K562 (cell line): ENCODE results near the gene ADAM30. TPM values are rescaled to one million over a fixed set of nuclear protein-coding genes. Genes with fewer than 3 reads are reported as not detected.

Source experiments
- BHLHE40 ChIP-seq: IDR thresholded peaks from 2 replicates; pipeline ENCODE4 v1.6.1; 2011; ENCODE audit warnings: low read length, improper control_type of control experiment
- CBFA2T2 ChIP-seq: fragments of 450-650 bp; conservative IDR thresholded peaks from 2 replicates; pipeline ENCODE4 v1.6.1; 2017; ENCODE audit warnings: mild to moderate bottlenecking
- GATA2 ChIP-seq: sonication (generic); formaldehyde crosslinking; IDR thresholded peaks from 2 replicates; pipeline ENCODE4 v1.4.0; 2020; ENCODE audit warnings: mild to moderate bottlenecking, missing genetic modification reagents
- HDAC3 ChIP-seq: fragments of 450-650 bp; IDR thresholded peaks from 2 replicates; pipeline ENCODE4 v1.6.1; 2018; ENCODE audit warnings: borderline replicate concordance, mild to moderate bottlenecking, moderate library complexity; ENCODE audit not compliant: partially characterized antibody
- MAZ ChIP-seq, 2 experiments: fragments of 450-650 bp in 1 of 2; sonication (generic) in 1 of 2; formaldehyde crosslinking; IDR thresholded peaks in 1 of 2; conservative IDR thresholded peaks in 1 of 2; 2 replicates each; pipeline versions ENCODE4 v1.4.0 to v1.5.0; 2020; ENCODE audit warnings: mild to moderate bottlenecking in 1 of 2, missing genetic modification reagents in 1 of 2
- NCOR1 ChIP-seq: fragments of 450-650 bp; IDR thresholded peaks from 2 replicates; pipeline ENCODE4 v1.6.1; 2016; ENCODE audit warnings: mild to moderate bottlenecking, moderate library complexity
- NFE2 ChIP-seq: IDR thresholded peaks from 2 replicates; pipeline ENCODE4 v1.6.1; 2014; ENCODE audit warnings: antibody characterized with exemption, low read depth
- PML ChIP-seq: IDR thresholded peaks from 2 replicates; pipeline ENCODE4 v1.6.1; 2012; ENCODE audit warnings: low read length, inconsistent platforms
- SMARCA4 ChIP-seq: fragments of 450-650 bp; IDR thresholded peaks from 2 replicates; pipeline ENCODE4 v1.6.1; 2016
- SMARCE1 ChIP-seq: fragments of 450-650 bp; IDR thresholded peaks from 2 replicates; pipeline ENCODE4 v1.7.1; 2016; ENCODE audit warnings: mild to moderate bottlenecking
- TBL1XR1 ChIP-seq, 2 experiments: IDR thresholded peaks; 2 replicates each; pipeline ENCODE4 v1.6.1; 2012; ENCODE audit warnings: improper control_type of control experiment in 2 of 2, low read length in 2 of 2, mild to moderate bottlenecking in 1 of 2
- ZNF551 ChIP-seq: fragments of 250-450 bp; sonication (Bioruptor Pico); IDR thresholded peaks from 2 replicates; pipeline ENCODE4 v1.5.0; 2021; ENCODE audit warnings: mild to moderate bottlenecking, moderate library complexity
- polyA plus RNA-seq, 8 experiments: library from polyadenylated mRNA; depleted of rRNA in 4 of 8; stranded (reverse) in 5 of 8; unstranded in 3 of 8; fragments of >200 nt; fragmentation: Nextera tagmentation in 2 of 8; fragmentation: Illumina TruSeq in 1 of 8; extraction: Ambion mirVana in 2 of 8; extraction: Trizol in 1 of 8; gene quantifications; 2 replicates each; pipeline versions ENCODE4 v1.2.1 to v1.2.3, GENCODE V29; 2011 to 2014; ENCODE audit warnings: inconsistent platforms in 1 of 8, missing spikeins in 1 of 8
- total RNA-seq, 7 experiments: library from RNA; depleted of rRNA in 6 of 7; stranded (reverse); fragments of >200 nt in 6 of 7; fragmentation: Illumina TruSeq in 2 of 7; extraction: Trizol in 2 of 7; gene quantifications; 2 replicates each; pipeline versions ENCODE4 v1.2.1 to v1.2.3, GENCODE V29; 2011 to 2021; ENCODE audit warnings: low replicate concordance in 1 of 7
- TF ChIP-seq, protein P1 (sequence below): fragments of 250-450 bp; sonication (Bioruptor Pico); IDR thresholded peaks from 2 replicates; pipeline ENCODE4 v1.9.0; 2021; ENCODE audit warnings: mild to moderate bottlenecking, inconsistent platforms
- TF ChIP-seq, protein P2 (sequence below), 2 experiments: IDR thresholded peaks in 1 of 2; conservative IDR thresholded peaks in 1 of 2; 2 replicates each; pipeline ENCODE4 v1.6.1; 2016; ENCODE audit warnings: low read depth in 2 of 2, mild to moderate bottlenecking in 1 of 2, missing compliant biosample characterization in 1 of 2, missing genetic modification characterization in 1 of 2, moderate library complexity in 1 of 2
- TF ChIP-seq, protein P3 (sequence below), 2 experiments: fragments of 200-800 bp in 1 of 2; sonication (Bioruptor generic) in 1 of 2; sonication (generic) in 1 of 2; formaldehyde crosslinking in 1 of 2; IDR thresholded peaks in 1 of 2; conservative IDR thresholded peaks in 1 of 2; 2 replicates each; pipeline versions ENCODE4 v1.5.0 to v1.6.1; 2016 to 2020; ENCODE audit warnings: missing compliant biosample characterization in 1 of 2, missing genetic modification characterization in 1 of 2, missing genetic modification reagents in 1 of 2

ADAM30 gene
- total and polyA plus RNA-seq, 9 of the 15 experiments (the other 6 are each of a cell fraction or from before 2014, with no cell fraction given) = not detected

DNA sequence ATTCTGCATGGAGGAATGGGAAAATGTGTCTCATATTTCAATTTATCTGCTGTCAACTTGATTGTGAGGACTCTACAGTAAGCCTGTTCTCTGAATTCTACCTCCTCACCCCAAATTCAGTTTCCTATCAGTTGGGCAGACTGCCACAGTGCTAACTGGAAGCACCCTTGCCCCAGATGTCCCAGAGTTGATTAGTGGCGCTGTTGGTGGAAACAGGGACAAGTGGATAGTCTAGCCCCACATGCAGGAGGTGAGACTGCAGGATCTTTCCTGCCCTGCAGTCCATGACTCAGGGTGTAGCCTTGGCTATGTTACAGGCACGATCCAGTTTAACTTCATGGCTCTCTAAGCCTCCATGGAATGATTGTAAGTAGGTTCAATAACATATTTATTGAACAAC lies 22.1 kb downstream of the ADAM30 start (continued):
- TF ChIP-seq SMARCA4 = peak; percentile 71
- peak; percentile 22 for TF ChIP-seq HDAC3
- TF ChIP-seq NFE2 = peak; percentile 50; the same call in 1 of the 2 replicates
- TF ChIP-seq, protein P1, sequence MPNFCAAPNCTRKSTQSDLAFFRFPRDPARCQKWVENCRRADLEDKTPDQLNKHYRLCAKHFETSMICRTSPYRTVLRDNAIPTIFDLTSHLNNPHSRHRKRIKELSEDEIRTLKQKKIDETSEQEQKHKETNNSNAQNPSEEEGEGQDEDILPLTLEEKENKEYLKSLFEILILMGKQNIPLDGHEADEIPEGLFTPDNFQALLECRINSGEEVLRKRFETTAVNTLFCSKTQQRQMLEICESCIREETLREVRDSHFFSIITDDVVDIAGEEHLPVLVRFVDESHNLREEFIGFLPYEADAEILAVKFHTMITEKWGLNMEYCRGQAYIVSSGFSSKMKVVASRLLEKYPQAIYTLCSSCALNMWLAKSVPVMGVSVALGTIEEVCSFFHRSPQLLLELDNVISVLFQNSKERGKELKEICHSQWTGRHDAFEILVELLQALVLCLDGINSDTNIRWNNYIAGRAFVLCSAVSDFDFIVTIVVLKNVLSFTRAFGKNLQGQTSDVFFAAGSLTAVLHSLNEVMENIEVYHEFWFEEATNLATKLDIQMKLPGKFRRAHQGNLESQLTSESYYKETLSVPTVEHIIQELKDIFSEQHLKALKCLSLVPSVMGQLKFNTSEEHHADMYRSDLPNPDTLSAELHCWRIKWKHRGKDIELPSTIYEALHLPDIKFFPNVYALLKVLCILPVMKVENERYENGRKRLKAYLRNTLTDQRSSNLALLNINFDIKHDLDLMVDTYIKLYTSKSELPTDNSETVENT (CRISPR knock-in tag) = no peak
- TF ChIP-seq TBL1XR1 (IDR thresholded peaks at IDR 0.05; ENCODE audit: low read length in 2 of 2) = peak; percentile 55 to 72; a peak in 1 of 4 replicates
- TF ChIP-seq BHLHE40 = 0 out of 2 replicates have a peak, but pooled peaks have one; percentile 40
- TF ChIP-seq, protein P2, sequence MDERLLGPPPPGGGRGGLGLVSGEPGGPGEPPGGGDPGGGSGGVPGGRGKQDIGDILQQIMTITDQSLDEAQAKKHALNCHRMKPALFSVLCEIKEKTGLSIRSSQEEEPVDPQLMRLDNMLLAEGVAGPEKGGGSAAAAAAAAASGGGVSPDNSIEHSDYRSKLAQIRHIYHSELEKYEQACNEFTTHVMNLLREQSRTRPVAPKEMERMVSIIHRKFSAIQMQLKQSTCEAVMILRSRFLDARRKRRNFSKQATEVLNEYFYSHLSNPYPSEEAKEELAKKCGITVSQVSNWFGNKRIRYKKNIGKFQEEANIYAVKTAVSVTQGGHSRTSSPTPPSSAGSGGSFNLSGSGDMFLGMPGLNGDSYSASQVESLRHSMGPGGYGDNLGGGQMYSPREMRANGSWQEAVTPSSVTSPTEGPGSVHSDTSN (CRISPR knock-in tag; IDR thresholded peaks at IDR 0.05; ENCODE audit: low read depth) = no peak
- TF ChIP-seq, protein P2 (tag; conservative IDR thresholded peaks at IDR 0.05; ENCODE audit: low read depth) = peak; percentile 52
- peak; percentile 50; the same call in 1 of the 2 replicates for TF ChIP-seq GATA2 (CRISPR knock-in tag)
- TF ChIP-seq CBFA2T2 = peak; percentile 76
- 0 out of 2 replicates have a peak, but pooled peaks have one; percentile 17 for TF ChIP-seq PML
- TF ChIP-seq, protein P3, sequence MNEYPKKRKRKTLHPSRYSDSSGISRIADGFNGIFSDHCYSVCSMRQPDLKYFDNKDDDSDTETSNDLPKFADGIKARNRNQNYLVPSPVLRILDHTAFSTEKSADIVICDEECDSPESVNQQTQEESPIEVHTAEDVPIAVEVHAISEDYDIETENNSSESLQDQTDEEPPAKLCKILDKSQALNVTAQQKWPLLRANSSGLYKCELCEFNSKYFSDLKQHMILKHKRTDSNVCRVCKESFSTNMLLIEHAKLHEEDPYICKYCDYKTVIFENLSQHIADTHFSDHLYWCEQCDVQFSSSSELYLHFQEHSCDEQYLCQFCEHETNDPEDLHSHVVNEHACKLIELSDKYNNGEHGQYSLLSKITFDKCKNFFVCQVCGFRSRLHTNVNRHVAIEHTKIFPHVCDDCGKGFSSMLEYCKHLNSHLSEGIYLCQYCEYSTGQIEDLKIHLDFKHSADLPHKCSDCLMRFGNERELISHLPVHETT (CRISPR knock-in tag; conservative IDR thresholded peaks at IDR 0.05 in 1 of 2, IDR thresholded peaks at IDR 0.05 in 1 of 2) = peak in 1 of 2 experiments; percentile 65; a peak in 1 of 4 replicates
- TF ChIP-seq ZNF551 = no peak
- TF ChIP-seq MAZ (CRISPR knock-in tag; conservative IDR thresholded peaks at IDR 0.05 in 1 of 2, IDR thresholded peaks at IDR 0.05 in 1 of 2) = peak in 1 of 2 experiments; percentile 48; a peak in 1 of 4 replicates
- TF ChIP-seq NCOR1 = peak; percentile 85
- TF ChIP-seq SMARCE1 = peak; percentile 32; the same call in 1 of the 2 replicates
